Measurements from ENCODE around the gene NDUFB10. TPM values are rescaled to one million over a fixed set of nuclear protein-coding genes. Genes with fewer than 3 reads are reported as not detected.

Gene NDUFB10
- total and polyA plus RNA-seq, 2 donors (not counting 1 experiment from before 2014, with no cell fraction given) = 123 to 149 TPM

- no peaks in the 10 kb centered on the region for H3K4me1 ChIP-seq (ENCODE audit: control insufficient read depth, extremely low read depth, insufficient read depth, low read length)
- H3K79me2 ChIP-seq (ENCODE audit: control insufficient read depth, insufficient read depth, low read length) = peaks cover 16% of the 10 kb centered on the region
- no peaks in the 10 kb centered on the region for H4K20me1 ChIP-seq (ENCODE audit: control insufficient read depth, extremely low read depth, insufficient read depth, low read length)
- no peaks in the 10 kb centered on the region for H3K27me3 ChIP-seq (ENCODE audit: control insufficient read depth, insufficient read depth, low read length)
- no peak overlapping the region for H3K4me2 ChIP-seq (ENCODE audit: extremely low read depth, insufficient read depth, low read length)
- no peak overlapping the region for H3K9ac ChIP-seq (ENCODE audit: insufficient read depth, low read length)
- H3K4me3 ChIP-seq (replicated peaks in 1 of 4; ENCODE audit: control extremely low read depth in 1 of 4, insufficient read depth in 1 of 4, low read depth in 3 of 4, low read length in 4 of 4) = no peak overlapping the region
- H3K36me3 ChIP-seq (ENCODE audit: control insufficient read depth, insufficient read depth, low read length) = peaks cover 32% of the 10 kb centered on the region
- H2AFZ ChIP-seq (ENCODE audit: low read length) = no peak overlapping the region
- TF ChIP-seq EZH2 (IDR thresholded peaks at IDR 0.05; ENCODE audit: low read length, missing control alignments) (no peak), CTCF (conservative IDR thresholded peaks at IDR 0.05 in 1 of 2, IDR thresholded peaks at IDR 0.05 in 1 of 2; ENCODE audit: low read depth in 1 of 2, low read length in 2 of 2) (no peak)
- no peak overlapping the region for H3K27ac ChIP-seq (ENCODE audit: insufficient read depth, low read length)
- no peaks in the 10 kb centered on the region for H3K9me3 ChIP-seq (ENCODE audit: control insufficient read depth, insufficient read depth, low read depth, low read length)
- no peak for DNase-seq (ENCODE audit: low read depth in 2 of 2)
These were observed 14.3 kb downstream of the NDUFB10 start for GRCh38 chr16:1973461-1974156.

- no peaks in the 10 kb centered on the region for H3K27me3 ChIP-seq (ENCODE audit: control insufficient read depth, insufficient read depth, low read length)
- no peaks in the 10 kb centered on the region for H4K20me1 ChIP-seq (ENCODE audit: control insufficient read depth, extremely low read depth, insufficient read depth, low read length)
- no peak for DNase-seq (ENCODE audit: low read depth in 2 of 2)
- H3K27ac ChIP-seq (ENCODE audit: insufficient read depth, low read length) = no peak overlapping the region
- no peak overlapping the region for H2AFZ ChIP-seq (ENCODE audit: low read length)
- H3K36me3 ChIP-seq (ENCODE audit: control insufficient read depth, insufficient read depth, low read length) = peaks cover 37% of the 10 kb centered on the region
- no peak overlapping the region for H3K9ac ChIP-seq (ENCODE audit: insufficient read depth, low read length)
- peaks cover 16% of the 10 kb centered on the region for H3K79me2 ChIP-seq (ENCODE audit: control insufficient read depth, insufficient read depth, low read length)
- no peak for TF ChIP-seq EZH2 (IDR thresholded peaks at IDR 0.05; ENCODE audit: low read length, missing control alignments)
- TF ChIP-seq CTCF (conservative IDR thresholded peaks at IDR 0.05 in 1 of 2, IDR thresholded peaks at IDR 0.05 in 1 of 2; ENCODE audit: low read depth in 1 of 2, low read length in 2 of 2) = no peak
- no peaks in the 10 kb centered on the region for H3K4me1 ChIP-seq (ENCODE audit: control insufficient read depth, extremely low read depth, insufficient read depth, low read length)
- no peak overlapping the region for H3K4me2 ChIP-seq (ENCODE audit: extremely low read depth, insufficient read depth, low read length)
- H3K9me3 ChIP-seq (ENCODE audit: control insufficient read depth, insufficient read depth, low read depth, low read length) = no peaks in the 10 kb centered on the region
- no peak overlapping the region for H3K4me3 ChIP-seq (replicated peaks in 1 of 4; ENCODE audit: control extremely low read depth in 1 of 4, insufficient read depth in 1 of 4, low read depth in 3 of 4, low read length in 4 of 4)
These were observed 15.1 kb downstream of the NDUFB10 start for GRCh38 chr16:1974157-1975070.

GRCh38 chr16:1975432-1976215 is 16.3 kb downstream of the NDUFB10 start:
- no peak overlapping the region for H3K4me3 ChIP-seq (replicated peaks in 1 of 4; ENCODE audit: control extremely low read depth in 1 of 4, insufficient read depth in 1 of 4, low read depth in 3 of 4, low read length in 4 of 4)
- peaks cover 16% of the 10 kb centered on the region for H3K79me2 ChIP-seq (ENCODE audit: control insufficient read depth, insufficient read depth, low read length)
- no peaks in the 10 kb centered on the region for H3K9me3 ChIP-seq (ENCODE audit: control insufficient read depth, insufficient read depth, low read depth, low read length)
- no peak for TF ChIP-seq EZH2 (IDR thresholded peaks at IDR 0.05; ENCODE audit: low read length, missing control alignments)
- TF ChIP-seq CTCF (conservative IDR thresholded peaks at IDR 0.05 in 1 of 2, IDR thresholded peaks at IDR 0.05 in 1 of 2; ENCODE audit: low read depth in 1 of 2, low read length in 2 of 2) = no peak
- H3K4me2 ChIP-seq (ENCODE audit: extremely low read depth, insufficient read depth, low read length) = no peak overlapping the region
- H3K36me3 ChIP-seq (ENCODE audit: control insufficient read depth, insufficient read depth, low read length) = peaks cover 37% of the 10 kb centered on the region
- no peak overlapping the region for H3K27ac ChIP-seq (ENCODE audit: insufficient read depth, low read length)
- no peaks in the 10 kb centered on the region for H4K20me1 ChIP-seq (ENCODE audit: control insufficient read depth, extremely low read depth, insufficient read depth, low read length)
- H3K9ac ChIP-seq (ENCODE audit: insufficient read depth, low read length) = no peak overlapping the region
- no peak overlapping the region for H2AFZ ChIP-seq (ENCODE audit: low read length)
- peaks cover 7% of the 10 kb centered on the region for H3K27me3 ChIP-seq (ENCODE audit: control insufficient read depth, insufficient read depth, low read length)
- no peaks in the 10 kb centered on the region for H3K4me1 ChIP-seq (ENCODE audit: control insufficient read depth, extremely low read depth, insufficient read depth, low read length)
- no peak for DNase-seq (ENCODE audit: low read depth in 2 of 2)
